DND-41 (cell line): ENCODE results near the gene TCF12.

Experiments used
- ATAC-seq: fragments of 200-7000 bp; cut with Tn5 transposase; 3 replicates; pipeline ENCODE4 v1.9.1; 2021; ENCODE audit warnings: low read depth; ENCODE audit not compliant: insufficient read depth
- DNase-seq: peaks from one replicate; pipeline ENCODE4 v3.0.0-alpha.2; 2020
- H2AFZ ChIP-seq: 2 replicates; pipeline ENCODE4 v1.6.0; 2012; ENCODE audit warnings: low read depth, low read length
- H3K27ac ChIP-seq: 2 replicates; pipeline ENCODE4 v1.5.1; 2012; ENCODE audit warnings: low read length, inconsistent platforms
- H3K27me3 ChIP-seq: fragments of 200-600 bp; sonication (generic); 2 replicates; pipeline ENCODE4 v1.6.0; 2012; ENCODE audit warnings: low read length, mild to moderate bottlenecking, inconsistent platforms; ENCODE audit not compliant: insufficient read depth, poor library complexity
- H3K36me3 ChIP-seq: 2 replicates; pipeline ENCODE4 v1.5.1; 2012; ENCODE audit warnings: low read length, inconsistent platforms; ENCODE audit not compliant: insufficient read depth
- H3K4me1 ChIP-seq: 2 replicates; pipeline ENCODE4 v1.5.1; 2012; ENCODE audit warnings: mild to moderate bottlenecking, low read length; ENCODE audit not compliant: insufficient read depth
- H3K4me2 ChIP-seq: 2 replicates; pipeline ENCODE4 v1.6.0; 2012; ENCODE audit warnings: mild to moderate bottlenecking, moderate library complexity, low read length, inconsistent platforms; ENCODE audit not compliant: insufficient read depth
- H3K4me3 ChIP-seq, 2 experiments: fragments of 200-600 bp in 1 of 2; shearing (Covaris generic) in 1 of 2; 2 replicates each; pipeline ENCODE4 v1.5.1; 2012 to 2016; ENCODE audit warnings: inconsistent platforms in 2 of 2, low read length in 2 of 2, mild to moderate bottlenecking in 2 of 2, low read depth in 1 of 2, moderate library complexity in 1 of 2
- H3K79me2 ChIP-seq: 2 replicates; pipeline ENCODE4 v1.6.0; 2012; ENCODE audit warnings: low read length, inconsistent platforms; ENCODE audit not compliant: insufficient read depth
- H3K9ac ChIP-seq: 2 replicates; pipeline ENCODE4 v1.6.0; 2012; ENCODE audit warnings: low read depth, mild to moderate bottlenecking, inconsistent platforms, low read length, moderate library complexity
- H3K9me3 ChIP-seq: 2 replicates; pipeline ENCODE4 v1.5.1; 2012; ENCODE audit warnings: low read length, moderate library complexity, mild to moderate bottlenecking, inconsistent platforms; ENCODE audit not compliant: insufficient read depth, severe bottlenecking
- H4K20me1 ChIP-seq: 2 replicates; pipeline ENCODE4 v1.6.0; 2012; ENCODE audit warnings: low read length; ENCODE audit not compliant: insufficient read depth
- CTCF ChIP-seq: IDR thresholded peaks from 2 replicates; pipeline ENCODE4 v1.5.1; 2012; ENCODE audit warnings: borderline replicate concordance, low read length, moderate library complexity, mild to moderate bottlenecking; ENCODE audit not compliant: poor library complexity, severe bottlenecking; ENCODE audit errors: extremely low read depth
- EZH2 ChIP-seq: IDR thresholded peaks from 3 replicates; pipeline ENCODE4 v1.6.1; 2012; ENCODE audit warnings: borderline replicate concordance, low read depth, mild to moderate bottlenecking, moderate library complexity, low read length, inconsistent platforms; ENCODE audit not compliant: severe bottlenecking

The TCF12 gene

GRCh38 chr15:57019496-57020160 lies 101.2 kb downstream of the TCF12 start:
- H4K20me1 ChIP-seq = peaks cover 41% of the 10 kb centered on the region; the same call in 1 of the 2 replicates
- ATAC-seq (no peak), DNase-seq (no peak)
- H3K36me3 ChIP-seq = no peaks in the 10 kb centered on the region
- no peak for TF ChIP-seq CTCF
- H3K4me1 ChIP-seq = peaks cover 14% of the 10 kb centered on the region
- H3K27me3 ChIP-seq = no peaks in the 10 kb centered on the region
- no peak overlapping the region for H3K9ac ChIP-seq
- H2AFZ ChIP-seq = no peak overlapping the region
- H3K9me3 ChIP-seq = no peaks in the 10 kb centered on the region
- no peak overlapping the region for H3K4me3 ChIP-seq
- H3K4me2 ChIP-seq = no peak overlapping the region
- H3K27ac ChIP-seq = no peak overlapping the region
- peaks cover 96% of the 10 kb centered on the region for H3K79me2 ChIP-seq

- H3K4me3 ChIP-seq = no peak overlapping the region
- no peak overlapping the region for H3K27ac ChIP-seq
- no peak overlapping the region for H3K4me2 ChIP-seq
- peaks cover 97% of the 10 kb centered on the region for H3K79me2 ChIP-seq
- H3K36me3 ChIP-seq = no peaks in the 10 kb centered on the region
- H3K9ac ChIP-seq = no peak overlapping the region
- H2AFZ ChIP-seq = no peak overlapping the region
- TF ChIP-seq CTCF (no peak), EZH2 (no peak)
- H4K20me1 ChIP-seq = peaks cover 31% of the 10 kb centered on the region; the same call in 1 of the 2 replicates
- no peaks in the 10 kb centered on the region for H3K9me3 ChIP-seq
- no peaks in the 10 kb centered on the region for H3K27me3 ChIP-seq
- peaks cover 14% of the 10 kb centered on the region for H3K4me1 ChIP-seq
- DNase-seq = no peak
- ATAC-seq = no peak
Measured at GRCh38 chr15:57025264-57025926, 107.0 kb downstream of the TCF12 start.

- Histone ChIP-seq H3K9me3 (no peaks in the 10 kb centered on the region), H2AFZ (no peak overlapping the region), H3K4me3 (no peak overlapping the region), H3K9ac (no peak overlapping the region), H3K79me2 (peaks cover 97% of the 10 kb centered on the region), H3K27ac (no peak overlapping the region), H3K27me3 (no peaks in the 10 kb centered on the region), H3K4me1 (peaks cover 13% of the 10 kb centered on the region), H4K20me1 (peaks cover 36% of the 10 kb centered on the region; the same call in 1 of the 2 replicates), H3K36me3 (no peaks in the 10 kb centered on the region), H3K4me2 (no peak overlapping the region)
- ATAC-seq (no peak), DNase-seq (no peak)
- TF ChIP-seq EZH2 (no peak), CTCF (no peak)
Measured at GRCh38 chr15:57026016-57026592, 107.7 kb downstream of the TCF12 start.
